ENCODE results near the gene CELA3B. TPM values are rescaled to one million over a fixed set of nuclear protein-coding genes. Genes with fewer than 3 reads are reported as not detected.

The CELA3B gene, protein sequence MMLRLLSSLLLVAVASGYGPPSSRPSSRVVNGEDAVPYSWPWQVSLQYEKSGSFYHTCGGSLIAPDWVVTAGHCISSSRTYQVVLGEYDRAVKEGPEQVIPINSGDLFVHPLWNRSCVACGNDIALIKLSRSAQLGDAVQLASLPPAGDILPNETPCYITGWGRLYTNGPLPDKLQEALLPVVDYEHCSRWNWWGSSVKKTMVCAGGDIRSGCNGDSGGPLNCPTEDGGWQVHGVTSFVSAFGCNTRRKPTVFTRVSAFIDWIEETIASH
- not detected in 5 replicates for total RNA-seq (2022; extraction: Qiagen RNA extraction; ENCODE audit: low read depth)

GRCh38 chr1:21976703-21977239, at the start of gene CELA3B:
CELA3B (plus strand) TSS chr1:21977022; CDS start chr1:21977040, 18 bp downstream.

GRCh38 chr1:21937034-21937371, 39.8 kb upstream of the CELA3B start, which contains the start of gene HSPG2:
HSPG2 (minus strand) TSS chr1:21937310; CDS start chr1:21937217, 93 bp downstream.

DNA sequence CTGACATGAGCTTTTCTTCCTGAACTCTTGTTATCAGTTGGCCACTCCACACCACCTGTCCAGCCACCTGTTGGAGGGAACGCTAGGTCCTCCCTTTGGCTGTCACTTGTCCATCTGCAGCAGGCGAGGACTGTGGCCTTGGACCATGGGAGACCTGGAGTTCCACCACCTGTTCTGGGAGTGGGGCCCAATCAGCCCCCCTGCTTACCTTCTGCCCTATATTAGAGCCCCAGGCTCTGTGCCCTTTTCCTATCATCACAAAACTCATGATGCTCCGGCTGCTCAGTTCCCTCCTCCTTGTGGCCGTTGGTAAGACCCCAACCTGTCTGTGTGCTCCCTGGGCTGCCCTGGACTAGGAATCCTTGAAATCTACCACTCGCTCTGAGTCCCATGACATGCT, 24.6 kb downstream of the CELA3B start, which contains the start of gene CELA3A:
CELA3A (plus strand) TSS at position 249 of the 400 bp plus-strand sequence; CDS start at position 267, 18 bp downstream.

Other genes with a start within 250 kb of the CELA3B start
- gene USP48, start 193.9 kb upstream of the CELA3B start, total RNA-seq (2022; extraction: Qiagen RNA extraction; ENCODE audit: low read depth), result 13.5 to 19.5 TPM (median 18.7 TPM) in 5 replicates
- gene LDLRAD2, start 164.8 kb upstream of the CELA3B start, total RNA-seq (2022; extraction: Qiagen RNA extraction; ENCODE audit: low read depth), result 0.08 to 0.20 TPM (median 0.12 TPM) in 3 of 5 replicates, not detected in the others
- gene HSPG2, start 39.7 kb upstream of the CELA3B start, total RNA-seq (2022; extraction: Qiagen RNA extraction; ENCODE audit: low read depth), result 48.6 to 65.4 TPM (median 58.9 TPM) in 5 replicates
- not detected in 5 replicates for gene CELA3A, start 24.6 kb downstream of the CELA3B start, total RNA-seq (2022; extraction: Qiagen RNA extraction; ENCODE audit: low read depth)
- gene CDC42, start 75.7 kb downstream of the CELA3B start, total RNA-seq (2022; extraction: Qiagen RNA extraction; ENCODE audit: low read depth), result 146 to 204 TPM (median 168 TPM) in 5 replicates
- gene WNT4, start 166.1 kb downstream of the CELA3B start, total RNA-seq (2022; extraction: Qiagen RNA extraction; ENCODE audit: low read depth), result 0.14 to 0.35 TPM (median 0.28 TPM) in 5 replicates